ENCODE results near the gene SRCAP.

GRCh38 chr16:30780021-30780420, 81.0 kb downstream of the SRCAP start:
- TF ChIP-seq CTCF (IDR thresholded peaks at IDR 0.05) = no peak
- TF ChIP-seq POLR2A (IDR thresholded peaks at IDR 0.05) = no peak
